HG02943 (cell line): ENCODE measurements around the gene RPS10.
"Not testable (repeated sequence)": the region's sequence is repeated elsewhere in the genome, so short reads cannot be mapped to it uniquely, and the experiment has no call there.

Source experiments
- ATAC-seq: cut with Tn5 transposase; IDR thresholded peaks from one replicate; pipeline ENCODE4 v1.9.1; 2021; ENCODE audit warnings: mild to moderate bottlenecking, low read depth, moderate library complexity; ENCODE audit not compliant: unreplicated experiment

Gene RPS10

GRCh38 chr6:34451192-34451591 lies 25.3 kb upstream of the RPS10 start:
- no peak for ATAC-seq

- no peak for ATAC-seq
These were observed 22.0 kb upstream of the RPS10 start for GRCh38 chr6:34447910-34448309.

- no peak for ATAC-seq
These were observed 21.5 kb upstream of the RPS10 start for GRCh38 chr6:34447386-34447785.

GRCh38 chr6:34445313-34445860 lies 19.5 kb upstream of the RPS10 start:
- no peak for ATAC-seq

GRCh38 chr6:34441526-34441925 lies 15.7 kb upstream of the RPS10 start:
- no peak for ATAC-seq

- no peak for ATAC-seq
These were observed 13.6 kb upstream of the RPS10 start for GRCh38 chr6:34439442-34439841.

GRCh38 chr6:34438705-34439104 lies 12.8 kb upstream of the RPS10 start:
- no peak for ATAC-seq

- ATAC-seq, result no peak
These were observed 11.7 kb upstream of the RPS10 start for GRCh38 chr6:34437644-34437970.

- ATAC-seq, result no peak
These were observed 11.2 kb upstream of the RPS10 start for GRCh38 chr6:34436803-34437643.

- no peak for ATAC-seq
These were observed 10.0 kb upstream of the RPS10 start for GRCh38 chr6:34435916-34436315.

- no peak for ATAC-seq
These were observed 754 bp downstream of the RPS10 start for GRCh38 chr6:34425132-34425497.

- no peak for ATAC-seq
These were observed 1.4 kb downstream of the RPS10 start for GRCh38 chr6:34424200-34425131.

GRCh38 chr6:34423254-34423653 lies 2.6 kb downstream of the RPS10 start:
- ATAC-seq, result no peak

GRCh38 chr6:34418367-34418766 lies 7.5 kb downstream of the RPS10 start:
- ATAC-seq, result no peak

- no peak for ATAC-seq
These were observed 8.9 kb downstream of the RPS10 start for GRCh38 chr6:34416877-34417371.

GRCh38 chr6:34414999-34415858 lies 10.6 kb downstream of the RPS10 start:
- ATAC-seq, result no peak

GRCh38 chr6:34412643-34413214 lies 13.1 kb downstream of the RPS10 start:
- ATAC-seq, result no peak

- ATAC-seq, result no peak
These were observed 13.9 kb downstream of the RPS10 start for GRCh38 chr6:34412016-34412415.

GRCh38 chr6:34407915-34408314 lies 18.0 kb downstream of the RPS10 start:
- ATAC-seq, result not testable (repeated sequence)

GRCh38 chr6:34396518-34396917 lies 29.4 kb downstream of the RPS10 start:
- no peak for ATAC-seq
